ENCODE data around the gene SLC40A1. TPM values are rescaled to one million over a fixed set of nuclear protein-coding genes. Genes with fewer than 3 reads are reported as not detected.

The SLC40A1 gene
- polyA plus RNA-seq, 1 donor from 2014 or later, result 12.6 TPM

GRCh38 chr2:189512879-189513278, 67.7 kb downstream of the SLC40A1 start:
- Histone ChIP-seq H4K20me1 (ENCODE audit: insufficient read depth) (no peaks in the 10 kb centered on the region), H3K4me3 (ENCODE audit: low read length) (no peak overlapping the region), H3K4me2 (ENCODE audit: low read length) (no peak overlapping the region), H3K9me2 (ENCODE audit: insufficient read depth, low read length) (no peaks in the 10 kb centered on the region), H3K9me3 (ENCODE audit: low read length) (no peaks in the 10 kb centered on the region), H3F3A (ENCODE audit: insufficient read depth, low read length, poor library complexity, severe bottlenecking) (no peaks in the 10 kb centered on the region), H3K9ac (ENCODE audit: low read length) (no peak overlapping the region), H2AFZ (ENCODE audit: low read depth, low read length) (no peak overlapping the region), H3K79me2 (replicated peaks; ENCODE audit: insufficient read depth, low read length) (no peaks in the 10 kb centered on the region), H3K27me3 (ENCODE audit: insufficient read depth, low read depth, low read length) (no peaks in the 10 kb centered on the region), H3K27ac (ENCODE audit: low read length) (no peak overlapping the region), H3K36me3 (ENCODE audit: insufficient read depth, low read length) (no peaks in the 10 kb centered on the region)
- no peak for TF ChIP-seq SMC3 (conservative IDR thresholded peaks at IDR 0.05; ENCODE audit: poor library complexity)
- no peak for TF ChIP-seq TAF1 (IDR thresholded peaks at IDR 0.05; ENCODE audit: low read depth)
- TF ChIP-seq POLR2AphosphoS5 (IDR thresholded peaks at IDR 0.05), result no peak
- TF ChIP-seq CTCF (IDR thresholded peaks at IDR 0.05; ENCODE audit: poor library complexity, severe bottlenecking), result no peak
- no peak for TF ChIP-seq REST (IDR thresholded peaks at IDR 0.05; ENCODE audit: borderline replicate concordance)
- TF ChIP-seq MXI1 (conservative IDR thresholded peaks at IDR 0.05; ENCODE audit: poor library complexity, severe bottlenecking), result no peak
- TF ChIP-seq EZH2 (IDR thresholded peaks at IDR 0.05; ENCODE audit: borderline replicate concordance, insufficient read depth, low read length, poor library complexity, severe bottlenecking), result no peak
- TF ChIP-seq RAD21 (conservative IDR thresholded peaks at IDR 0.05), result no peak
- no peak for TF ChIP-seq EP300 (conservative IDR thresholded peaks at IDR 0.05; ENCODE audit: poor library complexity, severe bottlenecking)

- Histone ChIP-seq H3K9me2 (ENCODE audit: insufficient read depth, low read length) (no peaks in the 10 kb centered on the region), H3K27me3 (ENCODE audit: insufficient read depth, low read depth, low read length) (no peaks in the 10 kb centered on the region), H2AFZ (ENCODE audit: low read depth, low read length) (no peak overlapping the region), H4K20me1 (ENCODE audit: insufficient read depth) (no peaks in the 10 kb centered on the region), H3K9ac (ENCODE audit: low read length) (no peak overlapping the region), H3K27ac (ENCODE audit: low read length) (no peak overlapping the region), H3K79me2 (replicated peaks; ENCODE audit: insufficient read depth, low read length) (no peaks in the 10 kb centered on the region), H3K4me3 (ENCODE audit: low read length) (no peak overlapping the region), H3K4me2 (ENCODE audit: low read length) (no peak overlapping the region), H3K9me3 (ENCODE audit: low read length) (no peaks in the 10 kb centered on the region), H3K36me3 (ENCODE audit: insufficient read depth, low read length) (no peaks in the 10 kb centered on the region), H3F3A (ENCODE audit: insufficient read depth, low read length, poor library complexity, severe bottlenecking) (no peaks in the 10 kb centered on the region)
- no peak for TF ChIP-seq POLR2AphosphoS5 (IDR thresholded peaks at IDR 0.05)
Observed at GRCh38 chr2:189511960-189512319, 68.6 kb downstream of the SLC40A1 start.

All from neural cell (in vitro differentiated cells).